Measurements from ENCODE around the gene TOPAZ1.

Gene TOPAZ1

DNA sequence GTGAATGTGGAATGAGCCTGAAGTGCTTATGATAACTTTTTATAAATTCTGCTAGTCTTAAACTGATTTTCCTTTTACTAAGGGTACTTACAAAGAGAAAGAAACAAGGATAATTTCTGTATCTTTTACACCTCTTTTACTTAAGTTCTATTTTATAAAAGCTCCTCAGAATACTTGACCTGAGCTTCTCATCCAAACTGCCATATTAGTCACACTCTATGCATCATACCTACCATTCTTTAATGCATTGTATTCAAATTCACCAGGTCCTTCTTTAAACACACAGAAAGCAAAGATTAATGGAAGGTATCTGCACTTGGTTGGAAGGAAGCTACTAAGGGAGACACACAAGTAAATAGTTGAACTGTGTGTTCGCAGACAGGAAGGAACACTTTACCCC lies 1.6 kb upstream of the TOPAZ1 start:
- no peak for DNase-seq (ENCODE audit: low read depth)
- TF ChIP-seq, protein P1, sequence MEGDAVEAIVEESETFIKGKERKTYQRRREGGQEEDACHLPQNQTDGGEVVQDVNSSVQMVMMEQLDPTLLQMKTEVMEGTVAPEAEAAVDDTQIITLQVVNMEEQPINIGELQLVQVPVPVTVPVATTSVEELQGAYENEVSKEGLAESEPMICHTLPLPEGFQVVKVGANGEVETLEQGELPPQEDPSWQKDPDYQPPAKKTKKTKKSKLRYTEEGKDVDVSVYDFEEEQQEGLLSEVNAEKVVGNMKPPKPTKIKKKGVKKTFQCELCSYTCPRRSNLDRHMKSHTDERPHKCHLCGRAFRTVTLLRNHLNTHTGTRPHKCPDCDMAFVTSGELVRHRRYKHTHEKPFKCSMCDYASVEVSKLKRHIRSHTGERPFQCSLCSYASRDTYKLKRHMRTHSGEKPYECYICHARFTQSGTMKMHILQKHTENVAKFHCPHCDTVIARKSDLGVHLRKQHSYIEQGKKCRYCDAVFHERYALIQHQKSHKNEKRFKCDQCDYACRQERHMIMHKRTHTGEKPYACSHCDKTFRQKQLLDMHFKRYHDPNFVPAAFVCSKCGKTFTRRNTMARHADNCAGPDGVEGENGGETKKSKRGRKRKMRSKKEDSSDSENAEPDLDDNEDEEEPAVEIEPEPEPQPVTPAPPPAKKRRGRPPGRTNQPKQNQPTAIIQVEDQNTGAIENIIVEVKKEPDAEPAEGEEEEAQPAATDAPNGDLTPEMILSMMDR (conservative IDR thresholded peaks at IDR 0.05; ENCODE audit: low read length) = no peak
- no peak overlapping the region for H3K4me3 ChIP-seq (ENCODE audit: low read length)

DNA sequence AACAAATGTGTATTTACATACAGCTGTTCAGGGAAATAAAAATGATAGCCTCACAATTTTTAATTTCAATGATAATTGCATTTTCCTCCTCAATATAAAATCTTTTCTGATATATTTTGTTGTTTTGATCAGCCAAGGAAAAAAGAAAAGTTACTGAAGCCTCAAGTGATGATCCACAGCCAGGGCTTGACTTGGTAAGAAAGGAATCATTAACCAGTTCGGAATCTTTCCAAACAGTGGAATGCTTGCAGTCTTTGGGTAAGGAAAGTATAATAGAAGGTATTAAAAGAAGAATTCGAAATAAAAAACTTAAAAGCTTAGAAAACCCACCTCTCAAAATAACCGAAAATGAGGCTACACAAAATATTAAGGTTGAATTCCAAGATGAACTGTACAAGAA lies 1.0 kb downstream of the TOPAZ1 start:
- TF ChIP-seq, protein P1 (conservative IDR thresholded peaks at IDR 0.05; ENCODE audit: low read length) = no peak
- no peak overlapping the region for H3K4me3 ChIP-seq (ENCODE audit: low read length)
- no peak for DNase-seq (ENCODE audit: low read depth)

DNA sequence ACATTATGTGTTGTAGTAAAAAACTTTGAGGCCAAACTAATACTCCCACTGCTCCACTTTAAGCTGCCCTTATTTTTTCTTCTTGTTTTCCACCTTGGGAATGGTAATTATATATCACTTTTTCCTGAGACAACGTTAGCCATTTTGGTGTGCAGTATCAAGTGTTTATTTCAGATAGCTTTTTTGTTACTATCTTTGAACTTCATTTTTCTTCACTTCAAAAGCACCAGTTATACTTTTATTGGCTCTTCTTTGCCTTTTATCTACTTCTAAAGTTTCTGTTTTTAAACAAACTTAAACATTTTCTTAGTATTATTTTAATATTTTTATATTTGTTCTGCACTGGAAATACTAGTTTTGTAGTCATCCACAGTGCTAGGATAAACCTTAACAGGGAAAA lies 6.5 kb downstream of the TOPAZ1 start:
- no peak for DNase-seq (ENCODE audit: low read depth)
- TF ChIP-seq, protein P1 (conservative IDR thresholded peaks at IDR 0.05; ENCODE audit: low read length) = no peak
- H3K4me3 ChIP-seq (ENCODE audit: low read length) = no peak overlapping the region

DNA sequence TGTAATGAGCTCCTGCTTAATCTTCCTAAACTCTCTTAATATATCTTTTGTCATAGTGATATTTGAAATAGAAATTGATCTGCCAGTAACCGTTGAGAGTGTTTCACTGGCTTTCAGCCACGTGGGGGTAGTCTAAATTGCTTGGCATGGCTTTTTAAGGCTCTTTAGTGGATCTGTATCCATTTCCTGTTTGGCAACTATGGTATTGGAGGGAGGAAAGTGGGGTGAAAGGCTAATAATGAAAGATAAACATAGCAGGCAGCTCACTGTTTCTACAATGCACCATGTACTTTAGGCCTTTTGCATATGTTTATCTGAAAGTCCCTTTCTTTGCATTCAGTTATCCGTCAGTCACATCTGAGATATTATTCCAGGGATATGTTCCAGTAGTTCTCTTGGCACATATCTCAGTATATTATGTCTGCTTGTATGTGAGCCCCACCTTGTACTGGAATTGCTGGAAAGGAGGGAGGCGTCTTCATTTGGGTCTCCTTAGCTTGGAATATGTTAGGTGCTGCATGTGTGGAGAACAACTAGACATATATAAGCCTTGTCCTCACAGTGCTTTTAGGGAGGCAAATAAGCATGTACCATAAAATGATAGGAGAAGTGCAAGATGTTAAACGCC lies 10.8 kb downstream of the TOPAZ1 start:
- H3K4me3 ChIP-seq (ENCODE audit: low read length) = no peak overlapping the region
- TF ChIP-seq, protein P1 (conservative IDR thresholded peaks at IDR 0.05; ENCODE audit: low read length) = no peak
- DNase-seq (ENCODE audit: low read depth) = no peak

DNA sequence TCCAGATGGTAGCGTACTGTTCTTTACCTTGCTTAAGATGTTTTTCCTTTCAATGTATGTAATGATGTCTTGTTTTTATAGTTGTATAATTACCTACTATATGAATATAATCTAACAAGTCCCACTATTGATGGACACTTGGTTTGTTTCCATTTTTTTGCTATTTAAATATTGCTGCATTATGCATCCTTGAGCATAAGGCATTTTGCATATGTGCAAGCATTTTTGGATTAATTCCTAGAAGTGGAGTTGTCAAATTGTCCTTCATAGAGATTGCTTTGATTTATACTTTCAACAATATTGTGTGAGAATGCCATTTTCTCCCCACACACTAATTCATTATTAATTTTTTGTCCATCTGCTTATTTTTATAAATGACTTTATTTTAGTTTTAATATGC lies 17.7 kb downstream of the TOPAZ1 start:
- TF ChIP-seq, protein P1 (conservative IDR thresholded peaks at IDR 0.05; ENCODE audit: low read length) = no peak
- H3K4me3 ChIP-seq (ENCODE audit: low read length) = no peak overlapping the region
- DNase-seq (ENCODE audit: low read depth) = no peak

DNA sequence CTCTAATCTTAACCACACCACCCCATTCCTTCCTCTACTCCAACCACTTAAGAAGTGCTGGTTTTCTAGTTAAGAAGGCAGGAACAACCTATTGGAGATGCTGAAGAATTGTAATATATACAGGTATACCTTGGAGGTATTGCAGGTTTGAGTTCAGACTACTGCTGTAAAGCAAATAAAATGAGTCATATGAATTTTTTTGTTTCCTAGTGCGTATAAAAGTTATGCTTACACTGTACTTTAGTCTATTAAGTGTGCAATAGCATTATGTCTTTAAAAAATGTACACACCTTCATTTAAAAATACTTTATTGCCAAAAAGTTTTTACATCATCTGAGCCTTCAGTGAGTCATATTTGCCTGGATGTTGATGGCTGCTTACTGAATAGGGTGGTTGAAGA lies 22.5 kb downstream of the TOPAZ1 start:
- TF ChIP-seq, protein P1 (conservative IDR thresholded peaks at IDR 0.05; ENCODE audit: low read length) = no peak
- no peak for DNase-seq (ENCODE audit: low read depth)
- H3K4me3 ChIP-seq (ENCODE audit: low read length) = no peak overlapping the region

DNA sequence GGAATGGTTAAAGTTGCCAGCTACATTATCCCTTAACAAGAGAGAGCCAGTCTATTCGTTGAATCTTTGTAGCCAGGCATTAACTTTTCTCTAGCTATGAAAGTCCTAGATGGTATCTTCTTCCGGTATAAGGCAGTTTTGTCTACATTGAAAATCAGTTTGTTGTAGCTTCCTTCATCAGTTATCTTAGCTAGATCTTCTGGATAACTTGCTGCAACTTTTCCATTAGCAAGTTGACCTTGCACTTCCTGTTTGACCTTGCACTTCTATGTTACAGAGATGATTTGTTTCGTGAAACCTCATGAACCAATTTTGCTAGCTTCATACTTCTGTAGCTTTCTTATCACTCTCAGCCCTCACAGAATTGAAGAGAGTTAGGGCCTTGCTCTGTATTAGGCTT lies 24.1 kb downstream of the TOPAZ1 start:
- no peak for DNase-seq (ENCODE audit: low read depth)
- no peak overlapping the region for H3K4me3 ChIP-seq (ENCODE audit: low read length)
- TF ChIP-seq, protein P1 (conservative IDR thresholded peaks at IDR 0.05; ENCODE audit: low read length) = no peak
